Measurements from ENCODE around the gene MARCHF9. TPM values are rescaled to one million over a fixed set of nuclear protein-coding genes. Genes with fewer than 3 reads are reported as not detected.
A peak's percentile ranks its signal among the peaks of the same experiment; 100 is the strongest.

MARCHF9 gene
- total RNA-seq, 1 experiment from 2014 or later, result 42.4 TPM

DNA sequence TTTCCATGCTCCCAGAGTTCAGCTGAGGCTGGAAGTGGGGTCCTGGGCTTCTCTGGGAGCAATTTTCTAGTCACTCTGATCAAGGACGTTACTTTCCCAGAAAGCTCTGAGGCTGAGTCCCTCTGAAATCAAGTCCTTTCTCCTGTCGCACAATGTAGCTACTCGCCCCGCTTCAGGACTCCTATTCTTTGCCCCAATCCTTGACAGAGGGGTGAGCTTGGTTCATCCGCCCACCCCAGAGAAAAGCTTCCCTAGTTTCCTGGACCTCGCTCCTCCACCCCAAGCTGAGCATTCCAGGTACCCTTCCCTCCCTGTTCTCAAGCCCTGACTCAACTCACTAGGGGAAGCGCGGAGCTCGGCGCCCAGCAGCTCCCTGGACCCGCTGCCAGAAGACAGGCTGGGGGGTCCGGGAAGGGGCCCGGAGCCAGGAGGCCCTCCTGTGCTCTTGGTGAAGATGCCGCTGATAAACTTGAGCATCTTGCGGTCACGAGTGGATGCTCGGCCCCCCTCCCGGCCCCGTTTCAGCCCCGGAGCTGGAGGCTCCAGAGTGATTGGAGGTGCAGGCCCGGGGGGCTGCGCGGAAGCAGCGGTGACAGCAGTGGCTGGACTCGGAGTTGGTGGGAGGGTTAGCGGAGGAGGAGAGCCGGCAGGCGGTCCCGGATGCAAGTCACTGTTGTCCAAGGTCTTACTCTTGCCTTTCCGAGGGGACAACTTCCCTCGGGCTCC lies 18.0 kb upstream of the MARCHF9 start:
- intact Hi-C loops (cut with micrococcal nuclease; ENCODE audit: unreplicated experiment), result loop anchor here (2.0 kb wide), 1 partner anchor 154 kb away; no protein-coding TSS in a partner anchor
- CTCF ChIA-PET, result interaction anchor here (1.3 to 3.4 kb wide), 3 partner anchors 11 to 154 kb away, joined by 3 to 18 read pairs (median 17); no protein-coding TSS in a partner anchor

GRCh38 chr12:57737467-57738460 lies 17.1 kb upstream of the MARCHF9 start:
- BruUV-seq (replicated peaks), result no TSS peak
- TF ChIP-seq CTCF (IDR thresholded peaks at IDR 0.05; ENCODE audit: unreplicated experiment), result no peak
- intact Hi-C loops (cut with micrococcal nuclease; ENCODE audit: unreplicated experiment), result loop anchor here (2.0 kb wide), 1 partner anchor 155 kb away; no protein-coding TSS in a partner anchor
- Mint-ChIP-seq H3K27ac (ENCODE audit: unreplicated experiment) (no peak overlapping the region), H3K27me3 (ENCODE audit: unreplicated experiment) (peaks cover 90% of the 10 kb centered on the region), H3K36me3 (ENCODE audit: insufficient read depth, unreplicated experiment) (no peaks in the 10 kb centered on the region), H3K9me3 (ENCODE audit: low read depth, unreplicated experiment) (no peaks in the 10 kb centered on the region), H3K4me1 (ENCODE audit: low read depth, unreplicated experiment) (peaks cover 35% of the 10 kb centered on the region), H3K4me3 (ENCODE audit: low read depth, unreplicated experiment) (no peak overlapping the region)
- CTCF ChIA-PET, result no interaction called here
- DNase-seq, result no peak

More for the DNA sequence above, 18.0 kb upstream of the MARCHF9 start:
- Mint-ChIP-seq H3K36me3 (ENCODE audit: insufficient read depth, unreplicated experiment) (no peaks in the 10 kb centered on the region), H3K27me3 (ENCODE audit: unreplicated experiment) (peaks cover 92% of the 10 kb centered on the region), H3K9me3 (ENCODE audit: low read depth, unreplicated experiment) (no peaks in the 10 kb centered on the region), H3K4me3 (ENCODE audit: low read depth, unreplicated experiment) (peak overlapping the region; percentile 57), H3K27ac (ENCODE audit: unreplicated experiment) (peak overlapping the region; percentile 2), H3K4me1 (ENCODE audit: low read depth, unreplicated experiment) (peaks cover 30% of the 10 kb centered on the region)
- BruUV-seq (replicated peaks), result no TSS peak
- DNase-seq, result no peak
- no peak for TF ChIP-seq CTCF (IDR thresholded peaks at IDR 0.05; ENCODE audit: unreplicated experiment)

- Mint-ChIP-seq H3K4me1 (ENCODE audit: low read depth, unreplicated experiment) (peaks cover 35% of the 10 kb centered on the region), H3K27ac (ENCODE audit: unreplicated experiment) (no peak within 1 kb of the TSS), H3K36me3 (ENCODE audit: insufficient read depth, unreplicated experiment) (no peaks in the 10 kb centered on the region), H3K9me3 (ENCODE audit: low read depth, unreplicated experiment) (no peaks in the 10 kb centered on the region), H3K27me3 (ENCODE audit: unreplicated experiment) (peaks cover 80% of the 10 kb centered on the region), H3K4me3 (ENCODE audit: low read depth, unreplicated experiment) (no peak within 1 kb of the TSS)
- intact Hi-C loops (cut with micrococcal nuclease; ENCODE audit: unreplicated experiment), result no loop called here
- no peak for TF ChIP-seq CTCF (IDR thresholded peaks at IDR 0.05; ENCODE audit: unreplicated experiment)
- BruUV-seq (replicated peaks), result no TSS peak
- no peak for DNase-seq
- CTCF ChIA-PET, result interaction anchor here (0.6 kb wide), 1 partner anchor 58 kb away, joined by 3 read pairs; no protein-coding TSS in a partner anchor
Observed at GRCh38 chr12:57738661-57739237, 16.2 kb upstream of the MARCHF9 start, which contains the start of gene AGAP2. Gene AGAP2 (minus strand): TSS chr12:57738742. CDS start chr12:57738246, 496 bp downstream.

- Mint-ChIP-seq H3K9me3 (ENCODE audit: low read depth, unreplicated experiment) (no peaks in the 10 kb centered on the region), H3K36me3 (ENCODE audit: insufficient read depth, unreplicated experiment) (peaks cover 5% of the 10 kb centered on the region), H3K4me1 (ENCODE audit: low read depth, unreplicated experiment) (peaks cover 41% of the 10 kb centered on the region), H3K27me3 (ENCODE audit: unreplicated experiment) (peaks cover 74% of the 10 kb centered on the region), H3K4me3 (ENCODE audit: low read depth, unreplicated experiment) (no peak overlapping the region), H3K27ac (ENCODE audit: unreplicated experiment) (no peak overlapping the region)
- CTCF ChIA-PET, result interaction anchor here (0.6 kb wide), 1 partner anchor 58 kb away, joined by 3 read pairs; no protein-coding TSS in a partner anchor
- intact Hi-C loops (cut with micrococcal nuclease; ENCODE audit: unreplicated experiment), result no loop called here
- DNase-seq, result no peak
- no peak for TF ChIP-seq CTCF (IDR thresholded peaks at IDR 0.05; ENCODE audit: unreplicated experiment)
- BruUV-seq (replicated peaks), result no TSS peak
Observed at GRCh38 chr12:57739387-57739786, 15.5 kb upstream of the MARCHF9 start.

All from Calu3 (cell line).